Measurements from ENCODE around the gene PGAP6. TPM values are rescaled to one million over a fixed set of nuclear protein-coding genes. Genes with fewer than 3 reads are reported as not detected.
"Not testable (repeated sequence)": the region's sequence is repeated elsewhere in the genome, so short reads cannot be mapped to it uniquely, and the experiment has no call there.

The PGAP6 gene
- total RNA-seq, 1 experiment from 2014 or later = 67.0 TPM

- no peak for DNase-seq (ENCODE audit: low read depth)
These were observed 2.4 kb downstream of the PGAP6 start for GRCh38 chr16:379183-379960.

DNA sequence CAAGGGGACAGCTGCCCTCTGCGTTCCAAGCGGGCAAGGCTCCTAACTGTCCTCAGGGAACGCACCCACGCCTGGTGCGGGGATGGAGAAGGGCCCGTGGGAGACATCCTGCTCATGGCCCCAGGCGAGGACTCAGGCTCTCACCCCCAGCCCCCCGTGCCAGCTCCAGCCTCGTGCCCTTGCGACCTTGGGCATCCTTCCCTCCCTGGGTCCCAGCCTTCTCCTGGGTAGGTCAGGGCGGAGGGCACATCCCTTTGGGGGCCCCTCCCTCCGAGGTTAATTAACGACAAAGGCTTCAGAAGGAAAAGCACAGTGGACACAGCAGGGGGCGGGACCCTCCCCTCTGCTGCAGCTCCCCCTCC, 3.0 kb downstream of the PGAP6 start:
- DNase-seq (ENCODE audit: low read depth) = no peak

DNA sequence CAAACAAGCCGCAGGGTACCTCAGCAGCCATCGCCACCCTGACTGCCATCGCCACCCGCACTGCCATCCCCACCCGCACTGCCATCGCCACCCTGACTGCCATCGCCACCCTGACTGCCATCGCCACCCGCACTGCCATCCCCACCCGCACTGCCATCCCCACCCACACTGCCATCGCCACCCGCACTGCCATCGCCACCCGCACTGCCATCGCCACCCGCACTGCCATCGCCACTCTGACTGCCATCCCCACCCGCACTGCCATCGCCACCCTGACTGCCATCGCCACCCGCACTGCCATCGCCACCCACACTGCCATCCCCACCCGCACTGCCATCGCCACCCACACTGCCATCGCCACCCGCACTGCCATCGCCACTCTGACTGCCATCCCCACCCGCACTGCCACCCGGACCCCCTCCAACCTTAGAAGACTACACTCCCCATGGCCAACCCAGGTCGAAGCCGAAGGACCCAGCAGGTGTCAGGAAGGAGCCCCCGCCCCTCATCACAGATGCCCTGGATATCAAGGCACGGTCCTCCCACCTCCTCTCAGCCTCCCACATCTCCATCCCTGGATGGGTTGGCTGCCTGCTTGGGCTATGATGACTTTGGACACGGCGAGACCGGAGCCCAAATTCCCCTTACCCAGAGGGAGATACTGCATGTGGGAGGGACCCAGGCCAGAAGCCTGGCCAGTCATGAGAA, 3.5 kb downstream of the PGAP6 start:
- DNase-seq (ENCODE audit: low read depth) = not testable (repeated sequence)

- no peak for DNase-seq (ENCODE audit: low read depth)
These were observed 4.3 kb downstream of the PGAP6 start for GRCh38 chr16:377419-377951.

GRCh38 chr16:376817-377418, 4.9 kb downstream of the PGAP6 start:
- no peak for DNase-seq (ENCODE audit: low read depth)

DNA sequence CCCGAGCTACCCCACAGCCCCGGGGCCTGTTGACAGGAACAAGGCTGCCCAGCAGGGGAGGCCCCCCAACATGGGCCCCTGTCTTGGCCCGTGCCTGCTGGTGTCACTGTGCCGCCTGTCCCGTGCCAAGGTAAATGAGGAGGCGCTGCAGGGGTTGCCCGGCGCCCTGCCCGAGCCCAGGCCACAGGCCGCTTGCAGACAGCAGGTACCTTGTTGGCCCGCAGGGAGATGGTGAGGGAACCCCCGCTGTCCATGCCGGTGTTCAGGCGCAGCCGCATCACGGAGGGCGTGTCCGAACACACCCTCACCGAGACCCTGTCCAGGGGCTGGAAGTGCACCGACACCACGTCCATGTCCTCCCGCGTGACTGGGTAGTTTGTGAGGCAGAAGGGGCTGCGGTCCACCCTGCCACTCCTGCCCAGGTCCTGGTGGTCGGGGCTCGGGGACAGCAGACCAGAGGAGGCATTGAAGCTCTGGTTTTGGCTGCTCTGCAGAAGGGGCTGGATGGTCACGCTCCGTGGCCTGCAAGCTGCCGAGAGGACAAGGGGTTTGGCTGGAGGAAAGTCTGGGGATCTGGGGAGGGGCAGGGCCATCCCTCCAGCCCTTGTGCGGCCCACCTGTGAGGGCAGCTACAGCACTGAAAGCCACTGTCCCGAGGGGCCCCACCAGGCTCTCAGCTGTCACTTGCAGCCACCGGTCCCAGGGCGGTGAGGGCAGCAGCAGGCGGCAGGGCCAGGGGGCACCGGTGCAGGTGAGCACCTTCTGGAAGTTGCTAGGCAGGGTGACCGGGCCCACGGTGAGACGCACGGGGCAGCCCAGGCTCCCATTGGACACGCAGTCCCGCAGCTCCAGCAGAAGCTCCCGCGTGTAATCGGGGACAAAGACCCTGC, 5.6 kb downstream of the PGAP6 start:
- no peak for DNase-seq (ENCODE audit: low read depth)

DNA sequence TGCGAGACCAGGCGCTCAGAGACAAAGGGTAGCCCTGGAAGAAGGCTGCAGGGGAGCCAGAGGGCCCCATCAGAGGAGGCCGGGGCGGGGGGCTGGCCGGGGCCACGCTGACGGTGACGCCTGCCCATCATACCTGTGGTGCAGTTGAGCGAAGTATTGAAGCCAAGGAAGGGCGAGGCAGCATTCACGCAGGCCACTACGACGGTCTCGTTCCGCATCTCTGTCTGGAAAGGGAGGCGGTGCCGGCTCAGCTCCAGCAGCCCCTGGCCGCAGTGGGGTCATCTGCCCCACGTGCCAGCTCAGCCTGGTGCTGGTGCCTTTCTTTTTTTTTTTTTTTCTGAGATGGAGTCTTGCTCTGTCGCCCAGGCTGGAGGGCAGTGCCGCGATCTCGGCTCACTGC, 6.6 kb downstream of the PGAP6 start:
- DNase-seq (ENCODE audit: low read depth) = no peak

- no peak for DNase-seq (ENCODE audit: low read depth)
These were observed 7.2 kb downstream of the PGAP6 start for GRCh38 chr16:374616-374926.

DNA sequence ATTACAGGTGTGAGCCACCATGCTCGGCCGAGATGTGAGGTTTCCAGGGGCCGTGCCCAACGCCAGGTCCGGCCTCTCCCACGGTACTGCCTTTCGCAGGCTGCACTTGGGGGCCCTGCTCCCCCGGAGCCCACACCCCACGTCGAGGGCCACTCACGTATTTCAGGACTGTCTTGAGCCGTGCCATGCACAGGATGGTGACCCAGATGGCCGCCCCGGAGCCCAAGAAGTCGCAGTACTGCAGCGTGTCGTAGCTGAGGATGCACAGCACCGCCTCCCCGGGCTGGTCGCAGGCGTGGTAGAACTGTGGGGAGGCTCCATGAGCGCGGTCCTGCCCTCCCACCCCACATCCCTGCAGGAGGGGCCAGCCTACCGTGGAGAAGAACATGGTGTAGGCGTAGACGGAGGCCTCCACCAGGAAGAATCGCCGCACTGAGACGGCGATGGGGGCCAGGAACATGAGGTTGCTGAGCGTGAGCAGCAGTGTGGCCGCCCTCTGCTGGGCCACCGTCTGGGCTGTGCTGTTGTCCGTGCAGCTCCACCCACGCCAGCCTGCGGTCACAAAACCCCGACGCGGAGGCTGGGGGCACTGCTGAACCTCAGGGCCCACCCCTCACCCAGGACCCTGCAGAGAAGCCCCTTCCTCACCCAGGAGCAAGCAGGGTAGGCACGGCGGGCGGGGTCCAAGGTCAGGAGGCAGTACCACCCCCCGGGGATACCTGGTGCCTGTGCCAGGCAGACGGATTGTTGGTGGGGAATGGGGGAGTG, 7.7 kb downstream of the PGAP6 start:
- DNase-seq (ENCODE audit: low read depth) = no peak

DNA sequence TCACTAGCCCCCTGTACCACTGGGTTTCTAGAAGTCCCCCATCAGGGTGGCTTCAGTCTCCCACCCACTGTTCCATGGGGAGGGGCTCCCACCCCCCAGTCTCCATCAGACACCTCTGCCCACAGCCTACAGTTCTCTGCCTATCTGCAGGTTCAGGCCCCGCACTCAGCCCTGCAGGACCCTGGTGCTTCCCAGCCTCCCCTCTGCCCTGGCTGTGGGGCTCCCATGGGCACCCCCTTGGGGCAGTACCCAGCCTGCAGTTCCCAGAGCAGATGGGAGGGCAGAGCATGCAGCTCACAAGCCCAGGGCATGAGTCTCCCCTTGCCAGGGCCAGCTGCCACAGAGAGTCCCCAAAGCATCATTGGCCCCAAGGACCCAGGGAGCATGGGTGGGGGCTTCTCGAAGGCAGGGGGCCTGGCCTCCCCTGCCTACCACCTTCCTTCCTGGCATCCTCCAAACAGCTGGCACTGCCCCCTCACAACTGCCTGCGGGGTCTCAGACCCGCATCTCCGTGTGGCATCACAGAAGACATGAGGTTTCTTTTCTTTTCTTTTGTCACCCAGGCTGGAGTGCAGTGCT, 8.7 kb downstream of the PGAP6 start:
- no peak for DNase-seq (ENCODE audit: low read depth)

DNA sequence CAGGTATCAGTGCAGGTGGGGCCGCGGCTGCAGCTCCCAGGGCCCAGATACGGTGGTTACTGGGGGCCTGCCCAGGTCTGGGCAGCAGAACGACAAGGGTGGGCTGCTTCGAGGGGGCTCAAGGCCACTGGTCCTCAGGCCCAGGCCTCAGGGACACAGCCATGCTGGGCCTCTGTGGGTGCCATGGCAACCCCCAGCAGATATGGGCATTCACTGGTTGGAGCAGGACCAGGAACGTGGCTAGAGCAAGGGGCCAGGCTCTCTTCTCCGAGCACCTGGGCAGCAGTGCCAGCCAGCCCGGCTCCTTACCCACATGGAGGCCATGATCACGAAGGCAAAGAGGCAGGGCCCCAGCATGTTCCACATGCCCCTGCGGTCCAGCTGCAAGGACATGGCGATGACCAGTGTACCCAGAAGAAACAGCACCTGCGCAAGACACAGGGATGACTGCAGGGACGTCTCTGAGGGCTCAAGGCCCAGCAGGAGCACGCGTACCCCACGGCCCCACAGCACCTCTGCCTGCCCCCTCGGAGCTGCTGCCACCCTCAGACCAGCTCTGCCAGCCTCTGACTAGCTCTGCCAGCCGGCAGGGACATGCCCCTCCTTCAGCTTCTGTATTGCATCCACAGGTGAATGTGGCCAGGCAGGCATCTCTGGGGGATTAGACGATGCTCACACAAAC, 9.3 kb downstream of the PGAP6 start:
- DNase-seq (ENCODE audit: low read depth) = no peak

- DNase-seq (ENCODE audit: low read depth) = no peak
These were observed 10.1 kb downstream of the PGAP6 start for GRCh38 chr16:371515-372301.

DNA sequence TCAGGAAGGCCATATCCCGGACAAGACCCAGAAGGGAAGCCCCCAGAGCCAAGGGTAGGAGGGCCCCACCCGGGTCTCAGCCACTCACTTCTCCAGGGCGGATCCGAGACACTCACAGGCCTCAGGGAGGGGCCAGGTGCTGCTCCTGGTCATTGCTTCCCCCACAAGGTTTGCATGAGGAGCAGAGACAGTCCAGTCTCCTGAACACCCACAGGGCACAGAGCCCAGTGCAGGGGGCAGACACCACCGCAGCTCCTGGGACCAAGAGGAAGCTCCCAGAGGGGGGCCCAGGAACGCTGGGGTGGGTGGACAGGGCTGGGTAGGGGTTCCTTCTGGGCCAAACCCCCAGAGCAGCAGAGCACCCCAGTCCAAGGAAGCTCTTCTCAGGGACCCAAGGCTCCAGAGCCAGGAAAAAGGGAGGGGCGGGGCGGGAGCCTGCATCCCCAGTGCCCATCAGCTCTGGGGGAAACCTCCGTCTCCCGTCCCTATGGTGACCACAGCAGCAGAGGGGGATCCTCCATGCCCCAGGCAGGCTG, 10.7 kb downstream of the PGAP6 start:
- DNase-seq (ENCODE audit: low read depth) = no peak

GRCh38 chr16:370443-370842, 11.3 kb downstream of the PGAP6 start, which contains the start of gene MRPL28:
MRPL28 (minus strand) TSS chr16:370538; CDS start chr16:370218, 320 bp downstream.
- DNase-seq (ENCODE audit: low read depth) = peak; percentile 92

DNA sequence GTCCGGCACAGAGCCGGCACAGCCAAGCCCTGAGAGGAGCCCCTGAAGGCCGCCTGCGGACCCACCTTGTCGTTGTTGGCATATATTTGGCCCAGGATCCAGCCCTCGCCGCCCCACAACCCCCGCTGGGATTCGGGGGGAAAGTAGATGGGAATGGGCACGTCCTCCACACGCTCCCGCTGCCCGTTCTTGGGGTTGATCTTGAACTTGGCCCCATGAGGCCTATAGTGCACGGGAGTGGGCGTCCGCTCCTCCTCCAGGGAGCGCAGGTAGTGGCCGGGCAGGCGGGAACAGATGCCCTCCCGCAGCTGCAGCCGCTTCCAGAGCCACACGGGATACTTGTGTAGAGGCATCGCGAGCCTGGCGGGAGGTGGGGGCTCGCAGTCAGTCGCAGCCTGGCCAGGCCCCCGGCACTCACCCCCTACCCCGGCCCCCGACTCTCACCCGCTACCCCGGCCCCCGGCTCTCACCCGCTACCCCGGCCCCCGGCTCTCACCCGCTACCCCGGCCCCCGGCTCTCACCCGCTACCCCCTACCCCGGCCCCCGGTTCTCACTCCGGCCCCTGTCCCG, 11.8 kb downstream of the PGAP6 start:
- DNase-seq (ENCODE audit: low read depth) = no peak

- DNase-seq (ENCODE audit: low read depth) = no peak
These were observed 12.4 kb downstream of the PGAP6 start for GRCh38 chr16:369275-369865.

- no peak for DNase-seq (ENCODE audit: low read depth)
These were observed 13.2 kb downstream of the PGAP6 start for GRCh38 chr16:368388-369158.
